NCI-H1417 (cell line): ENCODE results near the gene EVA1A.
"Not testable (repeated sequence)": the region's sequence is repeated elsewhere in the genome, so short reads cannot be mapped to it uniquely, and the experiment has no call there.

Experiments
- DNase-seq, 3 experiments: peaks; one replicate each; lab custom pipeline; 2025; lab: John Stamatoyannopoulos, UW

The EVA1A gene

GRCh38 chr2:75517547-75518230 is 43.0 kb downstream of the EVA1A start:
- no peak for DNase-seq

DNA sequence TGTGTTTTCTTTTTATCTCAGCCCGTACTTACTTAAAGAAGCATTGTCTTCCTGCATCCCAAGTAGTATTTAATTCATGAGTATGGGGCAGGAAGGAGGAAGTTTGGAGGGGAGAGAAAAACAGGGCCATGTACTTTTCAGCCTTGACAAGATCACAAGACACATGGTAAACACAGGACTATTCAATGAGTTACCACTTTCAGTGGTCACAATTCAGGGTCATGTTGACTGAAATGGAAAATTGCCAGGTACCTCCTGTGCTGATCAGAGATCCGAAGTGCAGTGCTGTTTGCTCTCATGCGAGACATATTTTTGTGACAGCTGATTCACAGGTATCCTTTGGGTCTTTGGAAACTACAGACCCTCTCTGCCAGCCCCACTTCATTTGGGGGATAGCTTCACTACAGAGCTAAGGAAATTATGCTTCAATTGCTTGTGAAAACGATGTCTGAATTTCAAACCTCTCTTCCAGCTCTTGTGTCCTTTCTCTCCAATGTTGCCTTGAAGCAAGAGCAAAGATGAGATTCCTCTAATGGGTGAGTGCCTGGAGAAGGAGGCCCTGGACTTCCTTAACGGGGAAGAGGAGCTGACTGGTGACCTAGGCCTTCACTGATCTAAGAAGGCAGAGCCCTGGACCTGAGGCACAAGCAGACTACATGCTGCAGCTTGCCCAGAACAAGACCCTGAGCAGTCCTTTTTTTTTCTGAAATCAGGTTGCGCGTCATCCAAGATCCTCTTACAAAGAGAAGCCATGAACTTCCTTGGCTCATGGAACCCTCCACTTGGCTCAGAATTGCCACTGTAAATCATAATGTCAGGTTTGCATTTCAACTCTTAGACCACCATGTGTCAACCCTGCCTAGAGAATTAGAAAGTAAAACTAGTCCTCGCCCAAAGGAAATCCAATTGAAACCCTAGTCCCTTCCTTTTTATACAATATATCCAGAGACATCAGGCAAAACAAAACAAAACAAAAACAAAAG is 44.1 kb downstream of the EVA1A start:
- DNase-seq, result peak in 1 of 3 experiments; percentile 40

GRCh38 chr2:75515584-75516368 is 45.0 kb downstream of the EVA1A start:
- no peak for DNase-seq

- DNase-seq, result no peak
Observed at GRCh38 chr2:75513616-75514170, 47.0 kb downstream of the EVA1A start.

- DNase-seq, result no peak
Observed at GRCh38 chr2:75512455-75513212, 48.1 kb downstream of the EVA1A start.

DNA sequence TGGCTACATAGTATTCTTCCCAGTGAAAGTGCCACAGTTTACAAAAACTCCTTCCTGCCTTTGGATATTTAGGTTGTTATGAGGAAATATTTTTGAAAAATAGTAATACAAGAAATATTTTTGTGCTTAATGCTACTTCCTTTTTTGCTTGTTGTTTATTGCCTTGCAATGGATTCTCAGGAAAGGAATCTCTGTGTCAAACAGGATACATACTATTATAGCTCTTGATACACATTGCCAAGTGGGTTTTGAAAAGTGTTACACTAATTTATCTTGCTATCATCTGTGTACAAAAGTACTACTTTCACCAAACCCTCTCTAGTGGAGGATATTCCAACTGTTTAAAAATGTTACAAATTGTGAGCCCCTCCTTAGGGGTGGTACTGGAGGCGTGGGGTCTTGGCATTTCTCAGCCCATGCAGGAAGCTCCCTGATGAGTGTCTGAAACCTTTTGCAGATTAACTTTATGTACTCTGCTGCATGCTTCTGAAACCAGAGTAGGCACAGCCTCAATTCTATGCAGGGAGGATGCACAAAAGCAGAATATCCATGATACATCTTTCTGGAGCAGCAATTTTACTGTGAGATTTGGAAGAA is 54.5 kb downstream of the EVA1A start:
- DNase-seq, result no peak

DNA sequence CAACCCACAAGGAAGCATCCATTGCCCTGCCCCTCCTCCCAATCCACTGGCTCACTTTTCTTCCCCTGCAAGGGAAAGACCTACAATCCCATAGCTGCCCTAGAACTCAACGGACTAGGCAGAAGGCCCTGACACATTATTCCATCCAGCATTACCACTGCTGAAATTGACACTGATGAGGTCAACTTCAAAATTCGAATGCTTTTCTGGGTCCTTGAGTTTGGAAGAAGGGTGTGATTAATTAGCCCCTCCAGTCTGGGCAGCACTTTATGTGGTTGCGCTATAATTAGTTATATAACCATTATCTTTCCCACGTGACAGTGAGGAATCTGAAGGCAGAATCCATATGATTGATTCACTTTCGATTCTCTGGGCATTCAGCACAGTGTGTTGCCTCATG is 55.7 kb downstream of the EVA1A start:
- DNase-seq, result peak in 1 of 3 experiments; percentile 46

GRCh38 chr2:75503048-75503607 is 57.6 kb downstream of the EVA1A start:
- DNase-seq, result peak in 1 of 3 experiments; percentile 30

DNA sequence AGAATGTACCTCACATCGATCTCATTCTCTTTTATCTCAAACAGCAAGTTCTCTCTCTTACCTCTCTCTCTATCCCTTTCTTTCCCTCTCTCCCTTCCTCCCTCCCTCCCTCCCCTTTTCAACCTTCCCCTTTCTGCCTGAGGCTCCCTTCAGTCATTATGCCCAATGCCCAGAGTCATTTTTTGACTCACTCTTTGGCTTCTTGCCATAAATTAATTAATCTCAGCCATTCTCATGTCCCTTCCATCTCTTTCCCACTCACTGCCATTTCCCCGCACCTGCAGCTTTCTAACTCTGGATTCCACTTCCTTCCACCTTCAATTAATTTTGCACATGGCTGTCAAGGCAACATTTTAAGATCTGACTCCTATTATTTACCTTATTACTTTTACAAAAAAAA is 60.1 kb downstream of the EVA1A start:
- DNase-seq, result peak in 2 of 3 experiments; percentile 56 to 88

- DNase-seq, result no peak
Observed at GRCh38 chr2:75499534-75499933, 61.2 kb downstream of the EVA1A start.

GRCh38 chr2:75498907-75499306 is 61.8 kb downstream of the EVA1A start:
- DNase-seq, result peak in 1 of 3 experiments; percentile 33

DNA sequence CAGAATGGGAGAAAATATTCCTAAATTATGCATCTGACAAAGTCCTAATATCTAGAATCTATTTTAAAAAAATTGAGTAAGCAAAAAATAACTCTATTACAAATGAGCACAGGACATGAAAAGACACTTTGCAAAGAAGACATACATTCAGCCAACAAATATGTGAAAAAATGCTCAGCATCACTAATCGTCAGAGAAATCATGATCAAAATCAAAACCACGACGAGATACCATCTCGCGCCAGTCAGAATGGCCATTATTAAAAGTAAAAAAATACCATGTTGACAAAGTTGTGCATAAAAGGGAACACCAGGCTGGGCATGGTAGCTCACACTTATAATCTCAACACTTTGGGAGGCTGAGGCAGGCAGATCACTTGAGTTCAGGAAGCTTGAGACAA is 63.5 kb downstream of the EVA1A start:
- DNase-seq, result no peak

DNA sequence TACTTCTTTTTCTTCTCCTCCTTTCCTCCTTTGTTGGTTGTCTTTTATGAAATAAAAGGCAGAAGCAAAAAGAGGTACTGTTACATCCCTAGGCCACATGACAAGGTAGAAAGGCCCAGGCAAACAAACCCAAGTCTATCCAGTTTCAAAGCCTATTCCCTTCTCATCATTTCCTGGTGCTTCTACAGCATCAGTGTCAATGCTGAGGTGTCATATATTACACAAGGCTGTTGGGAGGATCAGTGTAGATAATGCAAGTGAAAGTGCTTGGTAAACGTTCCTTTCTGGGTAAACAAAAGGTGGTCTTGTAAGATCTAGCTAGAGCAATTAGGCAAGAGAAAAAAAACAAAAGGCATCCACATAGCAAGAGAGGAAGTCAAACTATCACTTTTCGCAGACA is 64.9 kb downstream of the EVA1A start:
- peak in 1 of 3 experiments; percentile 24 for DNase-seq

DNA sequence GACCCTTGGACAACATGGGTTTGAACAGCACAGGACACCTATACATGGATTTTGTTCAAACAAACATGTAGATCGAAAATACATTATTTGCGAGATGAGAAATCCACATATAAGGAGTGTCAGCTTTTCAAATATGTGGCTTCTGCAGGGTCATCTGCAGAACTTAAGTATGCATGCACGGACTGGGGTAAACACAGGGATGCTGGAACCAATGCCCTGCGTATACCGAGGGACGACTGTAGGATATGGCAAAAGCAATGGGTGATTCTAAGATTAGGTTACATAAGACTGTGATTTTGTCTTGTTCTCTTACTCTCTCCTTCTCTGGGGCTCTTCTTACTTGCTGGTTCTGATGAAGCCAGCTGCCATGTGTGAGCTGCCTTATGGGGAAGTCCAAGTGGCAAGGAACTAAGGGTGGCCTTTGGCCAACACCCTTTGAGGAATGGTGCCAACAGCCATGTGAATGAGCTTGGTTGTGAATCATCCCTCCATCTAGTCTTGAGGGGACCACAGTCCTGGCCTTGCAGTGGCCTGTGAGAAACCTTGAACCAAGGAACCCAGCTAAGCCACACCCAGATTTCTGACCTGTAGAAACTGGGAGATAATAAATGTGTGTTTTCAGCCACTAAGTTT is 66.5 kb downstream of the EVA1A start:
- DNase-seq, result no peak

- DNase-seq, result no peak
Observed at GRCh38 chr2:75493230-75493629, 67.5 kb downstream of the EVA1A start.

DNA sequence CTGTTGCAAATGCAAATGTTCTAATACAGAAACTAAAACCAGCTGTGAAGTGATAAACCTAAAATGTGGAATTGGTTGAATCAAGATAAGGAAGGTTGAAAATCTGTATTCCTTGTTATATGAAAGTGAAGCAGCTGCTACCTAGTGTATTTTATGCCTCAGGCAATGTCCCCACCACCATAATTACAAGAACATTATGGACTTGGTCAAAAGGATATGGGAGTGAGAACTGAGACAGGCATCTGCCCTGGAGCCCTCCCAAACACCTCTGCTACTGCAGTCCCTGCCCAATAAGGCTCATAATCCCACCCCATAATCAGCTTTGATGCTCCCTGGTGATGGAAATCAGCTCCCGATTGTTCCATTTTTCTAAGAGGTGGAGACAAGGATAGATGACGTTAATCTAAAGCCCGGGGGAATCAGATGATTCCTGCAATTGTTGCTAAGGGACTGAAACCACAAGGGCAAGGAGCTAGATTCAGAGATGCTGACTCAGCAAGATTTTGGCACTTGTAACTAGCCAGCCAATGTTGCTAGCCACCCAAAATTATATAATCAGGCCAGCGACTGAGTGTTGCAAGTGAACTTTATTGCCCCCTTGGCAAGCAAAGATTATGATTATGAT is 69.5 kb downstream of the EVA1A start:
- peak in 2 of 3 experiments; percentile 24 to 60 for DNase-seq

- no peak for DNase-seq
Observed at GRCh38 chr2:75489721-75490120, 71.0 kb downstream of the EVA1A start.

DNA sequence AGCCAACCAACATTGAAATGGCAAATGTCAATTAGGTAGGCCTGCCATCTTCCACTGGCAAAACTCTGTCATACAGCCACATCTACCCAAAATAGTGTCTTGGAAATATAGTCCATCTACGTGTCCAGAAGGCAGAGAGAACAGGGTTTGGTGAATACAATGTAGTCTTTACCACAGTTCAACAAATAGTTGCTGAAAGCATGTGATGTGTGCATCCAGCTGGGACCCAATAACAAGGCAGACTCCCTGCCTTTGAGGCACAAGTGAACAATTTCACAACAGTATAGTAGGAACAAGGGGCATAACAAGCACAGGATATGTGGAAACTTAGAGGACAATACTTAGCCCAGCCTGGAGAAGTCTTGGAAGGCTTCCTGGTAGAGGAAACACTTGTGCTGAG is 72.6 kb downstream of the EVA1A start:
- no peak for DNase-seq

DNA sequence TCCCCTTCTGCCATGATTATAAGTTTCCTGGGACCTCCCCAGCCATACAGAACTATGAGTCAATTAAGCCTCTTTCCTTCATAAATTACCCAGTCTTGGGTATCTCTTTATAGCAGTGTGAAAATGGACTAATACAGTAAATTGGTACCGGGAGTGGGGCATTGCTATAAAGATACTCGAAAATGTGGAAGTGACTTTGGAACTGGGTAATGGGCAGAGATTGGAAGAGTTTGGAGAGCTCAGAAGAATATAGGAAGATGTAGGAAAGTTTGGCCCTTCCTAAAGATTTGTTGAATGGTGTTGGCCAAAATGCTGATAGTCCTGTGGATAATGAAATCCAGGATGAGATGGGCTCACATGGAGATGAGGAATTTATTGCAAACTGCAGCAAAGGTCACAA is 74.0 kb downstream of the EVA1A start:
- DNase-seq, result not testable (repeated sequence)
